ENCODE data around the gene CPLX1.
"Not testable (repeated sequence)": the region's sequence is repeated elsewhere in the genome, so short reads cannot be mapped to it uniquely, and the experiment has no call there.

Gene CPLX1

DNA sequence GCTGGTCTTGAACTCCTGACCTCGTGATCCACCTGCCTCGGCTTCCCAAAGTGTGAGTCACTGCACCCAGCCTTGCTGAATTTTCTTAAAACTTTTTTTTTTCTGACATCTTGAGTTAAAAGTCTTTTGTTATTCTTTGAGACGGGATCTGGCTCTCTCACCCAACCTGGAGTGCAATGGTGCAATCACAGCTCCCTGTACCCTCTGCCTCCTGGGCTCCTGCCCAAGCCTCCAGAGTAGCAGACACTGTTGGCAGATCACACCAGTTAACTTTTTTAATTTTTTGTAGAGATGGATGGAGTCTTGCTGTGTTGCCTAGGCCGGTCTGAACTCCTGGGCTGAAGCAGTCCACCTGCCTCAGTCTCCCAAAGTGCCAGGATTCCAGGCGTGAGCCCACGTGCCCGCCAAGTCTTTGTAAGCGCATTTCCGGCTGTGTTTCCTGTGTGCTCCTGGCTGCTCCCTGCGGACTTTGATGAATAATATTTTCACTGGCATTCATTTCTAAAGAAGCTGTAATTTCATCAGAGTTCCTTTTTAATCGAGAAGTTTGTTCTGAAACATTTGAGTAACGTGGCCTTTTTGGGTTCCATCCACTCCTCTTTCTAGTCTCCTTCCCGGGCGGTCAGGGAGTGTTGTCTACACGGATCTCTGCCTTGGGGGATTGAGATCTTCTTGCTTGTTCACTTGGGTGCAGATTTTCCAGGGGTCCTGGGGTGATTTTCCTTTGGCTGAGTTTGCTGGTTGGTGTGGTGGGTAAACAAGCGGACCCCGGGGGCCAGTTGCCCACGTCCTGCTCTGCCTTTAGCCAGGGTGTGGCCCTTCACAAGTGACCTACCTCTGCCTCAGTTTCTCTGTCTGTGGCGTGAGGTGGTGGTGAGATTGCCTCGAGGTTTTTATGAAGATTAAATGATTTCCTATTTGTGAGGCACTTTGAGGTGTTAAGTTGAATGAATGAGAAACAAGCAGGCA lies 75.9 kb downstream of the CPLX1 start:
- no peak for DNase-seq

DNA sequence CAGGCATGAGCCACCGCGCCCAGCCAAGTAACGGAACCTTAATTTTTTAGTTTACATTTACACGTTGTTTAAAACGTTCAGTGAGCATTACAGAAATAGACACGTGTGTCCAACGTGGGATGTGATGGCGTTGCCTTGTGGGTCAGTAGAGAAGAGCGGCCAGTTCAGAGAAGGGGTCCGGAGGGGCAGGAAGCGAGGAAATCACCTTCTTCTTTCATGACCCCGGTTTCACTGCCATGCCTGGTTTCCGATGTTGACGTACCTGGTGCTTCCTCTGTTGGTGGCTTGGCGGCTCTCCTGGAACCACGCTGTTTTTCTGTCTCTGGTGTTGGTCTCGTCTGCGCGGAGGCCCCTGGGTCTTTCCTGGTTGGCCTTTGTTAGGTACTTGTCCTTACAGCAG lies 77.5 kb downstream of the CPLX1 start:
- no peak for DNase-seq

DNA sequence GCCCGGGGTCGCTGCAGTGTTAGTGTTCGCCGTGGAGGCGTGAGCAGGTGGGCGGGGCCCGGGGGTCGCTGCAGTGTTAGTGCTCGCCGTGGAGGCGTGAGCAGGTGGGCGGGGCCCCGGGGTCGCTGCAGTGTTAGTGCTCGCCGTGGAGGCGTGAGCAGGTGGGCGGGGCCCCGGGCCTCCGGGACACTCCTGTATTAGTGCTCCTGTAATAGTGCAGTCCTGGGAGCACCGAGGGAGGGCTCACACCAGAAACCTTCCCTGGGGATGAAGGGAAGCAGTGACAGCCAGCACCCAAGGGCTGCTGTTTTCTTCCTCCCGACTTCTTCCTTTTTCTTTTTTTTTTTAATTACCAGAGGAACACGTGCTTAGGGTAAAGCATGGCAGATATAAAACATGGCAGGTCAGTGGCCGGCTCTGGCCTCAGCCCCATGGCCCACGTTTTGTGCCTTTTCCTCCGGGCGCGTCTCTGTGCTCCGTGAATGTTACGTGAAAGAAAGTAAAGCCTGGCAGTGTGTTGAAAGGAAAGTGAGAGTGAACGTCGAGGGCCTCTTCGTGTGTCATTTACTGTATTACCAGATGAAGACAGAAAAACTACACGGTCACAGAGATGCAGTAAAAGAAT lies 78.3 kb downstream of the CPLX1 start:
- DNase-seq = no peak

GRCh38 chr4:744212-744841 lies 81.6 kb downstream of the CPLX1 start:
- no peak for DNase-seq

DNA sequence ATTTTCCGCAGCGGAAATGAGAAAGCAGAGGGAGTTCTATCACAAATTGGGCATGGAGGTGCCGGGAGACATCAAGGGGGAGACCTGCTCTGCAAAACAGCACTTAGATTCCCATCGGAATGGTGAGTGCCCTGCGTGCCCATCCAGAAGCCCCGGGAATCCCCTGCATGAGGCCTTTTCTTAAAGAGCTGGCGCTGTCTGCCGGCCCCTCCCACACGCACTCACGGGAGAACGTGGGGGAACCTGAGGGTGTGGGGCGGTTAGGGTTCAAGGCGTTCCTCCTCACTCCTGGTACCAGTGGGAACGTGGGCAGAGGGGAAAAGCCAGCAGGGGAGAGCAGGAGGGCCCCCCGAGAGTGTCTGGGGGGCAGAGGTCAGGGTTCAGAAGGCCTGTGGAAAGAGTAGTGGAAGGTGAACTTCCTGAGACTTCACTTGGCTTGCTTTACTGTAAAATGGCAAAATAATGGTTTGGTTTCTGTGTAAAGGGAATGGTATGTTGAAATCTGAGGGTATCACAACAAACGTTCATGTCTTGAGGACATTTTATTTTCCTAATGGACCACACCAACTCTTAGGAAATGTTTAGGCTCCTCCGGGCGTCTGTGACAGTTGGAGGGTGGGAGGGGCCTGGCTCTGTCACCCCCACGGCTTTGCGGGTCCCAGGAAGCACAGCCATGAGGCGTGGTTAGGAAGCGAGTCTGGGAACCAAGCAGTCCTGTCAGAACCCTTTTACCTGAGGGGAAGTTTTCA lies 82.3 kb downstream of the CPLX1 start:
- no peak for DNase-seq

DNA sequence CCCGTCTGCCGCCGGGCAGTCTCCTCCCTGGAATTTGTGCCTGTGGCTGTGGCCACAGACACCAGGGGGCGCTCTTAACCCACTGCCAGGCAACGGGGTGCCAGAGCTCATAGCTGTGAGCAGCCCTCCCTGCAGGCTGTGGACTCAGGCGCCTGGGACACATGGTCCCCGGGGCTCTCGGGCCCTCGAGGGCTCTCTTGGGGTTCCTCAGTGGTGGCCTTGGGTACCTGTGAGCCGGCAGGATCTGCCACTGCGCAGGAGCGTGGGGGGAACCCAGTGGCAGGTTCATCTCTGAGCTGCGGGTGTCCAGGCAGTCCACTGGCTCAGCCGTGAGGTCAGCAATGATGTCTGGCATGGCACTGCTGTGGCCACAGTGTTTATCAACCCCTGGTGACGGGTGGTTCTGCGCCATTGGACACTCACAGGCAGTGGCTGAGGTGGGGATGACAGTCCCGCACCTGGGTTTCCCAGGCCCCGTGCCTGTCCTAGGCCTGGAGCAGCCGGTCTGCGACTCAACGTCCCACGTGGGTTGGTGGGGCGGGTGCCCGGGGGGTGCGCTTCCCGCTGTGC lies 83.1 kb downstream of the CPLX1 start:
- peak; percentile 85 for DNase-seq

DNA sequence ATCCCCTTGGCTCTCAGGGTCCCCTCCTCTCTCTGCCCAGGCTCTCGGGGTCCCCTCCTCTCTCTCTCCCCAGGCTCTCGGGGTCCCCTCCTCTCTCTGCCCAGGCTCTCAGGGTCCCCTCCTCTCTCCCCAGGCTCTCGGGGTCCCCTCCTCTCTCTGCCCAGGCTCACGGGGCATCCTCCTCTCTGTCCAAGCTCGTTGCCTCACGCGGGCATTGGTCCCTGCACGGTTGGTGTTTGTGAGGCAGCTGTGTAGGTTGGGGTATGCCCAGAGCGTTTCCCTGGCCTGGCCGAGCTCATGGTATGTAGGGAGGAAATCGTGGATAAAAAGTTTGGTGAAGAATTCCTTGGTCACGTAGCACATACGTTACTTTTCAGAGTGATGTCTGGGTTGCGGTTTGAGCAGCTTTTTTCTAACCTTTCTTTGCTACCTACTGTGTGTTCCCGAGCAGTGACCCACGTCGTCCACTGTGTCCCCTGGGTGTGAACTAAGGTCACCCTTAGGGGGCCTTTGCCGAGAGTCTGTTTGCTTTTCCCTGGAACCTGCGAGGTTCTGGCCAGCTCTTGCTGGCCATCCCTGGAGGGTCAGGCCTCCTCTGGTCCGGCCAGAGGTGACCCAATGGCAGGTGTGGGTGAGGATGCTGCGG lies 83.7 kb downstream of the CPLX1 start:
- DNase-seq = no peak

GRCh38 chr4:740656-741282 lies 85.2 kb downstream of the CPLX1 start:
- no peak for DNase-seq

DNA sequence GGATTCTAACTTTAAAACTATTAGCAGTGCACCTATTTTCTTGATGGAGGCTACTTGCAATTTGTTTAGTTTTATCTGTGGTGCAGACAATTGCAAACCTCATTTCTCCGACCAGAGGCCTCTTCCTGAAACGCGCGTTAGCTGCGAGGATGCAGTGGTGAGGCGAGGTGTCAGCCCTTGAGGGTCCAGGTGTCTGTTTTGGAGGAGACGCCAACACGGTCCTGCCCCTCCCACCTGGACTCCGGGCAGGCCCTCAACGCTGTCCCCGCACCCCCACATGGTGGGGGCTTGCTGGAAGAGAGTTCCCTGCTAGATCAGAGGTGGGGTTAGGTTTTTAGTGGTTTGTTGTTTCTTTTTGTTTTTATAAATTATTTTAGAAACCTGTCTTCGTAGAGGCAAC lies 85.9 kb downstream of the CPLX1 start:
- DNase-seq = no peak

GRCh38 chr4:739569-739968 lies 86.4 kb downstream of the CPLX1 start:
- DNase-seq = no peak

DNA sequence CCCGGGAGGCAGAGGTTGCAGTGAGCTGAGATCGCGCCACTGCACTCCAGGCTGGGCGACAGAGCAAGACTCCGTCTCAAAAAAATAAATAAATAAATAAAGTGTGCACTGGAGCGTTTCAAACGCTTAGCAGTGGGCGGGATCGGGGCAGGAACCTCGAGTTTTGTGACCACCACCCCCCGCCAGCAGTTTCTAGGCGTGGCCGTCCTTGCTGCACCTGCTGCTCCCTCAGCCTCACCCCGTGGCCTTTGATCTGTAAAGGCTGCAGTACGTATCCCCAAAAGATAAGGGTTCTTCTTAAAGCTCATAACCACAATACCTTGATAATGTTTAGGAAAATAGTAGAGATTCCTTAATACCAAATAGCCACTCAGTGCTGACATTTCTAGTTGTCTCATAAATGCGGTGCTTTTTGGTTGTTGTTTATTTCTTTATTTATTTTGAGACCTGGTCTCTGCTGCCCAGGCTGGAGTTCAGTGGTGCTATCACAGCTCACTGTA lies 87.1 kb downstream of the CPLX1 start:
- DNase-seq = no peak

DNA sequence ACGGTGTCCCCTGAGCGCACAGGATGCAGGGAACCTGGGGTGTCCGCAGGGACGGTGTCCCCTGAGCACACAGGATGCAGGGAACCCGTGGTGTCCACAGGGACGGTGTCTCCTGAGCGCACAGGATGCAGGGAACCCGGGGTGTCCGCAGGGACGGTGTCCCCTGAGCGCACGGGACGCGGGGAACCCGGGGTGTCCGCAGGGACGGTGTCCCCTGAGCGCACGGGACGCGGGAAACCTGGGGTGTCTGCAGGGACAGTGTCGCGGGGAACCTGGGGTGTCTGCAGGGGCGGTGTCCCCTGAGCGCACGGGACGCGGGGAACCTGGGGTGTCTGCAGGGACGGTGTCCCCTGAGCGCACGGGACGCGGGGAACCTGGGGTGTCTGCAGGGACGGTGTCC lies 89.4 kb downstream of the CPLX1 start:
- not testable (repeated sequence) for DNase-seq

DNA sequence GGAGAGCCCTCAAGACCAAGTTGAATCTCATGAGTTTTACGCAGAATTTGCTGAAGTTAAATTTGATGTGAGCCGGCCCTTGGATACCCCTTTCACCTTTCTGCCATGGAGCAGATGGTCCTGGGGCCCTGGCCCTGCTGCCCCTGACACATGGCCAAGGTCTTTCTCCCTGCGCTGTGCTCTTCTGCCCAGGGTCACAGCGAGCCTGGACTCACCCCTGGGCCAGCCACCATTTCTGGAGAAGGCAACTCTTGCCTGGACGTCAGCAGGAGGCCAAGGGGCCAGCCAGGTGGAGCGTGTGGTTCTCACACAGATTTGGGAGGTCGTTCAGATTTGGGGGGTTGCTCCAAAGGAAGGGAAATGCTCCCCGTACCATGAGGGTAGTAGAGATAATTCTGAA lies 90.3 kb downstream of the CPLX1 start:
- no peak for DNase-seq
